ENCODE measurements around the gene SDCBP2.

DNA sequence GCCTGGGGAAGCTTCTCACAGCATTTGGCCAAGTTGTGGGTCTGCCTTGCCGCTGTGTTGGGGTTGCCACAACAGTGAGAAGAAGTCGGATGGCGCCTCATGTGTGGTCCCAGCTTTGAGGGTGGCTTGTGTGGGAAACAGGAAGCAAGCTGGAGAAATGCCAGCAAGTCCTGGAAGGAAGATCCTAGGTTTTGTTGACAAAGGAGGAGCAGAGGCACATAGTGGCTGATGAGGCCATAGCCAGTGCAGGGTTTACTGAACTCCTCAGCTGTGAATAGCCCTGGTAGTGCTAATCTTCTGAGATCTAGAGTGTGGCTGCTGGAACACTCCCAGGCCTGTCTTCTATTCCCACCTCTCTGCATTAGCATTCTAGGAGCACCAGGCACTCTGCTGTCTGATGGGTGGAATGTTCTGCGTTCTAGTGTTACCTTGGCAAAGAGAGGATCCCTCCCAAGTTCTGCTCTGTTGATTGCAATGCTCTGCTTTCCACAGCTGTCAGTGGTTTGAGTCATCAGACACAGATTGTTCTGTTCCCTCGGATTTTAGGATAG, 37.7 kb downstream of the SDCBP2 start:
- TF ChIP-seq, protein P1, sequence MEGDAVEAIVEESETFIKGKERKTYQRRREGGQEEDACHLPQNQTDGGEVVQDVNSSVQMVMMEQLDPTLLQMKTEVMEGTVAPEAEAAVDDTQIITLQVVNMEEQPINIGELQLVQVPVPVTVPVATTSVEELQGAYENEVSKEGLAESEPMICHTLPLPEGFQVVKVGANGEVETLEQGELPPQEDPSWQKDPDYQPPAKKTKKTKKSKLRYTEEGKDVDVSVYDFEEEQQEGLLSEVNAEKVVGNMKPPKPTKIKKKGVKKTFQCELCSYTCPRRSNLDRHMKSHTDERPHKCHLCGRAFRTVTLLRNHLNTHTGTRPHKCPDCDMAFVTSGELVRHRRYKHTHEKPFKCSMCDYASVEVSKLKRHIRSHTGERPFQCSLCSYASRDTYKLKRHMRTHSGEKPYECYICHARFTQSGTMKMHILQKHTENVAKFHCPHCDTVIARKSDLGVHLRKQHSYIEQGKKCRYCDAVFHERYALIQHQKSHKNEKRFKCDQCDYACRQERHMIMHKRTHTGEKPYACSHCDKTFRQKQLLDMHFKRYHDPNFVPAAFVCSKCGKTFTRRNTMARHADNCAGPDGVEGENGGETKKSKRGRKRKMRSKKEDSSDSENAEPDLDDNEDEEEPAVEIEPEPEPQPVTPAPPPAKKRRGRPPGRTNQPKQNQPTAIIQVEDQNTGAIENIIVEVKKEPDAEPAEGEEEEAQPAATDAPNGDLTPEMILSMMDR (IDR thresholded peaks at IDR 0.05; ENCODE audit: low read depth, low read length, missing input control) = no peak
- no peak for TF ChIP-seq EGR1 (IDR thresholded peaks at IDR 0.05; ENCODE audit: low read depth in 2 of 2)
- TF ChIP-seq, protein P2, sequence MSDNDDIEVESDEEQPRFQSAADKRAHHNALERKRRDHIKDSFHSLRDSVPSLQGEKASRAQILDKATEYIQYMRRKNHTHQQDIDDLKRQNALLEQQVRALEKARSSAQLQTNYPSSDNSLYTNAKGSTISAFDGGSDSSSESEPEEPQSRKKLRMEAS (IDR thresholded peaks at IDR 0.05) = no peak
- no peak for TF ChIP-seq GABPA (IDR thresholded peaks at IDR 0.05 in 1 of 2, conservative IDR thresholded peaks at IDR 0.05 in 1 of 2)
- no peak for TF ChIP-seq FOXA1 (IDR thresholded peaks at IDR 0.05)
- TF ChIP-seq JUND (IDR thresholded peaks at IDR 0.05) = no peak
- no peak for TF ChIP-seq YY1 (IDR thresholded peaks at IDR 0.05)
- TF ChIP-seq, protein P3, sequence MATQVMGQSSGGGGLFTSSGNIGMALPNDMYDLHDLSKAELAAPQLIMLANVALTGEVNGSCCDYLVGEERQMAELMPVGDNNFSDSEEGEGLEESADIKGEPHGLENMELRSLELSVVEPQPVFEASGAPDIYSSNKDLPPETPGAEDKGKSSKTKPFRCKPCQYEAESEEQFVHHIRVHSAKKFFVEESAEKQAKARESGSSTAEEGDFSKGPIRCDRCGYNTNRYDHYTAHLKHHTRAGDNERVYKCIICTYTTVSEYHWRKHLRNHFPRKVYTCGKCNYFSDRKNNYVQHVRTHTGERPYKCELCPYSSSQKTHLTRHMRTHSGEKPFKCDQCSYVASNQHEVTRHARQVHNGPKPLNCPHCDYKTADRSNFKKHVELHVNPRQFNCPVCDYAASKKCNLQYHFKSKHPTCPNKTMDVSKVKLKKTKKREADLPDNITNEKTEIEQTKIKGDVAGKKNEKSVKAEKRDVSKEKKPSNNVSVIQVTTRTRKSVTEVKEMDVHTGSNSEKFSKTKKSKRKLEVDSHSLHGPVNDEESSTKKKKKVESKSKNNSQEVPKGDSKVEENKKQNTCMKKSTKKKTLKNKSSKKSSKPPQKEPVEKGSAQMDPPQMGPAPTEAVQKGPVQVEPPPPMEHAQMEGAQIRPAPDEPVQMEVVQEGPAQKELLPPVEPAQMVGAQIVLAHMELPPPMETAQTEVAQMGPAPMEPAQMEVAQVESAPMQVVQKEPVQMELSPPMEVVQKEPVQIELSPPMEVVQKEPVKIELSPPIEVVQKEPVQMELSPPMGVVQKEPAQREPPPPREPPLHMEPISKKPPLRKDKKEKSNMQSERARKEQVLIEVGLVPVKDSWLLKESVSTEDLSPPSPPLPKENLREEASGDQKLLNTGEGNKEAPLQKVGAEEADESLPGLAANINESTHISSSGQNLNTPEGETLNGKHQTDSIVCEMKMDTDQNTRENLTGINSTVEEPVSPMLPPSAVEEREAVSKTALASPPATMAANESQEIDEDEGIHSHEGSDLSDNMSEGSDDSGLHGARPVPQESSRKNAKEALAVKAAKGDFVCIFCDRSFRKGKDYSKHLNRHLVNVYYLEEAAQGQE (IDR thresholded peaks at IDR 0.05) = no peak
- no peak for TF ChIP-seq RXRA (IDR thresholded peaks at IDR 0.05)
- no peak for TF ChIP-seq TAF1 (conservative IDR thresholded peaks at IDR 0.05)
- no peak for TF ChIP-seq NR2F2 (IDR thresholded peaks at IDR 0.05)
- TF ChIP-seq, protein P4, sequence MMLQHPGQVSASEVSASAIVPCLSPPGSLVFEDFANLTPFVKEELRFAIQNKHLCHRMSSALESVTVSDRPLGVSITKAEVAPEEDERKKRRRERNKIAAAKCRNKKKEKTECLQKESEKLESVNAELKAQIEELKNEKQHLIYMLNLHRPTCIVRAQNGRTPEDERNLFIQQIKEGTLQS (IDR thresholded peaks at IDR 0.05) = no peak
